PC-9 (cell line): ENCODE results near the gene ADAMTS2.

ENCODE experiments used
- CTCF ChIP-seq: fragments of 200-600 bp; sonication (generic); conservative IDR thresholded peaks from 2 replicates; pipeline ENCODE4 v1.6.1; 2017; ENCODE audit warnings: mixed run types, antibody characterized with exemption, mild to moderate bottlenecking, moderate library complexity
- EZH2 ChIP-seq: fragments of 200-600 bp; sonication (generic); IDR thresholded peaks from 2 replicates; pipeline ENCODE4 v1.8.0; 2017; ENCODE audit warnings: antibody characterized with exemption, low read depth

GRCh38 chr5:179393078-179393477, 47.8 kb upstream of the ADAMTS2 start:
- TF ChIP-seq CTCF (no peak), EZH2 (no peak)
